GM21515 (cell line): Measurements from ENCODE around the gene JAZF1.
"Not testable (repeated sequence)": the region's sequence is repeated elsewhere in the genome, so short reads cannot be mapped to it uniquely, and the experiment has no call there.

Source experiments
- ATAC-seq: cut with Tn5 transposase; IDR thresholded peaks from one replicate; pipeline ENCODE4 v1.9.1; 2021; ENCODE audit not compliant: unreplicated experiment

Gene JAZF1

GRCh38 chr7:27948861-27949260 lies 231.7 kb downstream of the JAZF1 start:
- ATAC-seq = no peak

GRCh38 chr7:27947586-27948278 lies 232.9 kb downstream of the JAZF1 start:
- no peak for ATAC-seq

GRCh38 chr7:27946351-27946750 lies 234.2 kb downstream of the JAZF1 start:
- ATAC-seq = no peak

- ATAC-seq = no peak
These were observed 235.4 kb downstream of the JAZF1 start for GRCh38 chr7:27945058-27945795.

GRCh38 chr7:27944643-27945042 lies 236.0 kb downstream of the JAZF1 start:
- no peak for ATAC-seq

- no peak for ATAC-seq
These were observed 237.4 kb downstream of the JAZF1 start for GRCh38 chr7:27943241-27943640.

GRCh38 chr7:27942711-27943110 lies 237.9 kb downstream of the JAZF1 start:
- no peak for ATAC-seq

GRCh38 chr7:27941522-27941921 lies 239.1 kb downstream of the JAZF1 start:
- ATAC-seq = no peak

GRCh38 chr7:27940341-27940740 lies 240.3 kb downstream of the JAZF1 start:
- ATAC-seq = no peak

GRCh38 chr7:27939893-27940292 lies 240.7 kb downstream of the JAZF1 start:
- ATAC-seq = no peak

- no peak for ATAC-seq
These were observed 243.9 kb downstream of the JAZF1 start for GRCh38 chr7:27936768-27937102.

GRCh38 chr7:27936047-27936767 lies 244.4 kb downstream of the JAZF1 start:
- no peak for ATAC-seq

GRCh38 chr7:27933671-27934565 lies 246.7 kb downstream of the JAZF1 start:
- no peak for ATAC-seq

- ATAC-seq = no peak
These were observed 249.6 kb downstream of the JAZF1 start for GRCh38 chr7:27930910-27931476.

- ATAC-seq = no peak
These were observed 251.5 kb downstream of the JAZF1 start for GRCh38 chr7:27929127-27929526.

- ATAC-seq = no peak
These were observed 252.6 kb downstream of the JAZF1 start for GRCh38 chr7:27928001-27928400.

GRCh38 chr7:27925573-27926201 lies 254.9 kb downstream of the JAZF1 start:
- no peak for ATAC-seq

- no peak for ATAC-seq
These were observed 257.0 kb downstream of the JAZF1 start for GRCh38 chr7:27923642-27923980.

GRCh38 chr7:27922907-27923641 lies 257.5 kb downstream of the JAZF1 start:
- ATAC-seq = no peak

- not testable (repeated sequence) for ATAC-seq
These were observed 258.2 kb downstream of the JAZF1 start for GRCh38 chr7:27922389-27922788.
